SKM-1 (cell line): ENCODE results near the gene PRAC2.

Experiments used
- DNase-seq: peaks from one replicate; lab custom pipeline; 2025; ENCODE audit not compliant: unreplicated experiment; lab: John Stamatoyannopoulos, UW

PRAC2 gene

GRCh38 chr17:48733632-48734328 lies 10.8 kb downstream of the PRAC2 start:
- DNase-seq: no peak

- DNase-seq: no peak
These were observed 11.5 kb downstream of the PRAC2 start for GRCh38 chr17:48734333-48735061.

GRCh38 chr17:48735062-48735351 lies 12.0 kb downstream of the PRAC2 start:
- no peak for DNase-seq

GRCh38 chr17:48737330-48738043 lies 14.5 kb downstream of the PRAC2 start:
- no peak for DNase-seq

GRCh38 chr17:48738424-48738802 lies 15.4 kb downstream of the PRAC2 start:
- DNase-seq: no peak

- no peak for DNase-seq
These were observed 16.0 kb downstream of the PRAC2 start for GRCh38 chr17:48738803-48739526.

GRCh38 chr17:48740537-48740936 lies 17.6 kb downstream of the PRAC2 start:
- DNase-seq: no peak

- no peak for DNase-seq
These were observed 22.6 kb downstream of the PRAC2 start for GRCh38 chr17:48745381-48746275.

GRCh38 chr17:48746916-48747444 lies 24.0 kb downstream of the PRAC2 start:
- no peak for DNase-seq

GRCh38 chr17:48747445-48748363 lies 24.7 kb downstream of the PRAC2 start:
- DNase-seq: no peak

GRCh38 chr17:48748718-48749566 lies 26.0 kb downstream of the PRAC2 start:
- no peak for DNase-seq

GRCh38 chr17:48749621-48750553 lies 26.9 kb downstream of the PRAC2 start:
- DNase-seq: no peak

GRCh38 chr17:48751172-48751571 lies 28.2 kb downstream of the PRAC2 start:
- DNase-seq: no peak

GRCh38 chr17:48751733-48752398 lies 28.9 kb downstream of the PRAC2 start:
- no peak for DNase-seq

- no peak for DNase-seq
These were observed 29.7 kb downstream of the PRAC2 start for GRCh38 chr17:48752399-48753288.
